H1 (cell line): ENCODE results near the gene CABCOCO1. TPM values are rescaled to one million over a fixed set of nuclear protein-coding genes. Genes with fewer than 3 reads are reported as not detected.

Experiments used
- CTCF ChIA-PET: fragments of 300-600 bp; sonication (Branson Sonifier 250); formaldehyde crosslinking; loops from one replicate; lab custom pipeline; 2021; ENCODE audit not compliant: partially characterized antibody; lab: Charles Lee
- POLR2A ChIA-PET: fragments of 300-600 bp; sonication (Branson Sonifier 250); formaldehyde crosslinking; loops from one replicate; lab custom pipeline; 2021; ENCODE audit warnings: inconsistent platforms; ENCODE audit not compliant: partially characterized antibody; lab: Charles Lee
- DNase-seq, 2 experiments: peaks; one replicate each; pipeline versions ENCODE4 v3.0.0 to v3.0.0-alpha.2; 2010 to 2022; ENCODE audit warnings: low spot score in 2 of 2, low read depth in 1 of 2, mixed read lengths in 1 of 2
- FAIRE-seq: peaks from 2 replicates; lab custom pipeline; 2011; peaks lifted over from hg19 to GRCh38; lab: Jason Lieb, UNC
- H2AFZ ChIP-seq: 2 replicates; pipeline ENCODE4 v1.8.1; 2012; ENCODE audit warnings: low read length, inconsistent platforms
- H2AK5ac ChIP-seq: 2 replicates; pipeline ENCODE4 v1.6.1; 2013; ENCODE audit warnings: low read depth, low read length
- H2BK120ac ChIP-seq: replicated peaks from 2 replicates; pipeline ENCODE3; 2013; ENCODE audit warnings: low read depth, low read length, inconsistent platforms
- H2BK12ac ChIP-seq: 2 replicates; pipeline ENCODE4 v1.6.1; 2013; ENCODE audit warnings: low read depth, low read length
- H2BK15ac ChIP-seq: 2 replicates; pipeline ENCODE4 v1.6.1; 2013; ENCODE audit warnings: low read length
- H2BK20ac ChIP-seq: 2 replicates; pipeline ENCODE4 v1.6.1; 2013; ENCODE audit warnings: low read length
- H2BK5ac ChIP-seq: 2 replicates; pipeline ENCODE4 v1.6.1; 2013; ENCODE audit warnings: low read depth, low read length
- H3K14ac ChIP-seq: 2 replicates; pipeline ENCODE4 v1.6.1; 2013; ENCODE audit warnings: inconsistent platforms; ENCODE audit not compliant: insufficient read length
- H3K18ac ChIP-seq: 2 replicates; pipeline ENCODE4 v1.6.1; 2013; ENCODE audit warnings: low read length; ENCODE audit errors: extremely low read depth
- H3K23ac ChIP-seq: 2 replicates; pipeline ENCODE4 v1.6.1; 2013; ENCODE audit warnings: inconsistent platforms; ENCODE audit not compliant: insufficient read length
- H3K23me2 ChIP-seq: 2 replicates; pipeline ENCODE4 v1.6.1; 2013; ENCODE audit warnings: low read depth, low read length
- H3K27ac ChIP-seq: 2 replicates; pipeline ENCODE4 v1.6.1; 2011; ENCODE audit warnings: low read depth, low read length, inconsistent platforms
- H3K27me3 ChIP-seq, 4 experiments: replicated peaks in 1 of 4; 1 replicate in 1 of 4; 2 replicates in 3 of 4; pipeline versions ENCODE4 v1.6.1 to v1.8.1; 2011 to 2013; ENCODE audit warnings: low read length in 3 of 4, mild to moderate bottlenecking in 3 of 4, inconsistent platforms in 2 of 4, mixed read lengths in 2 of 4, moderate library complexity in 1 of 4; ENCODE audit not compliant: control insufficient read depth in 3 of 4, insufficient read depth in 3 of 4; ENCODE audit errors: extremely low read depth in 1 of 4
- H3K36me3 ChIP-seq, 4 experiments: 2 replicates each; pipeline versions ENCODE4 v1.6.1 to v1.8.1; 2011 to 2013; ENCODE audit warnings: mild to moderate bottlenecking in 4 of 4, low read length in 3 of 4, moderate library complexity in 2 of 4, control low read depth in 1 of 4, inconsistent platforms in 1 of 4; ENCODE audit not compliant: insufficient read depth in 4 of 4, control insufficient read depth in 2 of 4
- H3K4ac ChIP-seq: replicated peaks from 2 replicates; pipeline ENCODE3; 2013; ENCODE audit warnings: low read length, low read depth, mixed read lengths, inconsistent platforms; ENCODE audit not compliant: insufficient read length
- H3K4me1 ChIP-seq, 4 experiments: replicated peaks in 1 of 4; 1 replicate in 1 of 4; 2 replicates in 3 of 4; pipeline versions ENCODE4 v1.6.1 to v1.8.1; 2011 to 2013; ENCODE audit warnings: low read length in 3 of 4, inconsistent platforms in 2 of 4, mixed read lengths in 1 of 4; ENCODE audit not compliant: insufficient read depth in 4 of 4, control insufficient read depth in 3 of 4
- H3K4me2 ChIP-seq, 2 experiments: 2 replicates each; pipeline versions ENCODE4 v1.6.1 to v1.8.1; 2011 to 2013; ENCODE audit warnings: low read depth in 2 of 2, low read length in 2 of 2, control low read depth in 1 of 2, inconsistent platforms in 1 of 2, mild to moderate bottlenecking in 1 of 2; ENCODE audit not compliant: insufficient read depth in 1 of 2
- H3K4me3 ChIP-seq, 4 experiments: fragments of 200-600, 300-600 bp in 1 of 4; sonication (generic), shearing (Covaris generic), sonication (Bioruptor Twin) in 1 of 4; 2 replicates each; pipeline versions ENCODE4 v1.5.1 to v1.8.1; 2011 to 2016; ENCODE audit warnings: low read length in 4 of 4, low read depth in 3 of 4, control low read depth in 2 of 4, inconsistent platforms in 2 of 4, mild to moderate bottlenecking in 2 of 4, mixed read lengths in 1 of 4, moderate library complexity in 1 of 4; ENCODE audit not compliant: insufficient read depth in 2 of 4; ENCODE audit errors: extremely low read depth in 1 of 4
- H3K56ac ChIP-seq: replicated peaks from 2 replicates; pipeline ENCODE3; 2013; ENCODE audit warnings: low read depth, mild to moderate bottlenecking, mixed read lengths, low read length, inconsistent platforms; ENCODE audit not compliant: insufficient read length
- H3K79me1 ChIP-seq: 2 replicates; pipeline ENCODE4 v1.6.1; 2013; ENCODE audit warnings: low read depth, low read length, control low read depth
- H3K79me2 ChIP-seq, 2 experiments: 2 replicates each; pipeline versions ENCODE4 v1.6.1 to v1.8.1; 2012 to 2013; ENCODE audit warnings: low read length in 2 of 2, mild to moderate bottlenecking in 2 of 2, inconsistent platforms in 1 of 2; ENCODE audit not compliant: insufficient read depth in 2 of 2, control insufficient read depth in 1 of 2
- H3K9ac ChIP-seq, 4 experiments: replicated peaks in 1 of 4; 1 replicate in 1 of 4; 2 replicates in 3 of 4; pipeline versions ENCODE4 v1.6.1 to v1.8.1; 2011 to 2013; ENCODE audit warnings: low read depth in 3 of 4, low read length in 3 of 4, control low read depth in 2 of 4, mild to moderate bottlenecking in 2 of 4, moderate library complexity in 2 of 4, inconsistent platforms in 1 of 4; ENCODE audit errors: extremely low read depth in 1 of 4
- H3K9me3 ChIP-seq, 2 experiments: 2 replicates each; pipeline versions ENCODE4 v1.6.1 to v1.8.1; 2012 to 2013; ENCODE audit warnings: mild to moderate bottlenecking in 2 of 2, moderate library complexity in 2 of 2, control low read depth in 1 of 2, inconsistent platforms in 1 of 2, low read depth in 1 of 2, low read length in 1 of 2, mixed read lengths in 1 of 2; ENCODE audit not compliant: insufficient read depth in 2 of 2
- H4K20me1 ChIP-seq, 2 experiments: replicated peaks in 1 of 2; 2 replicates each; pipeline versions ENCODE3 to v1.8.1; 2011 to 2013; ENCODE audit warnings: inconsistent platforms in 2 of 2, low read length in 2 of 2, mild to moderate bottlenecking in 1 of 2; ENCODE audit not compliant: insufficient read depth in 2 of 2, control insufficient read depth in 1 of 2
- H4K5ac ChIP-seq: 2 replicates; pipeline ENCODE4 v1.6.1; 2013; ENCODE audit warnings: low read length, low read depth, mixed read lengths, inconsistent platforms; ENCODE audit not compliant: insufficient read length
- H4K8ac ChIP-seq: 2 replicates; pipeline ENCODE4 v1.8.0; 2013; ENCODE audit warnings: mild to moderate bottlenecking, moderate library complexity, low read length, inconsistent platforms; ENCODE audit not compliant: insufficient read depth; ENCODE audit errors: extremely low read depth
- H4K91ac ChIP-seq: replicated peaks from 2 replicates; pipeline ENCODE3; 2013; ENCODE audit warnings: low read length, mixed read lengths, inconsistent platforms; ENCODE audit not compliant: insufficient read length
- BCL11A ChIP-seq, 2 experiments: IDR thresholded peaks; one replicate each; pipeline ENCODE4 v1.6.1; 2011; ENCODE audit warnings: low read depth in 2 of 2, low read length in 2 of 2, mild to moderate bottlenecking in 2 of 2
- BRCA1 ChIP-seq: IDR thresholded peaks from 2 replicates; pipeline ENCODE4 v1.6.1; 2012; ENCODE audit warnings: low read depth, low read length, improper control_type of control experiment
- CBX5 ChIP-seq: fragments of 300-800, 300-1000 bp; sonication (generic); IDR thresholded peaks from 2 replicates; pipeline ENCODE4 v1.7.1; 2016; ENCODE audit warnings: antibody characterized with exemption, low read length, low read depth
- RAD21 ChIP-seq, 2 experiments: IDR thresholded peaks in 1 of 2; conservative IDR thresholded peaks in 1 of 2; 2 replicates each; pipeline ENCODE4 v1.6.1; 2011; ENCODE audit warnings: low read depth in 2 of 2, low read length in 2 of 2, improper control_type of control experiment in 1 of 2, inconsistent platforms in 1 of 2, mild to moderate bottlenecking in 1 of 2, moderate library complexity in 1 of 2
- WGBS, 2 experiments: shearing (Covaris generic) in 1 of 2; methylation state at CpG; one replicate each; pipeline versions ENCODE4 v1.1.6 to v1.1.7; 2013 to 2015; ENCODE audit warnings: low lambda C conversion rate in 2 of 2, mixed read lengths in 2 of 2, inconsistent platforms in 1 of 2, low coverage in 1 of 2, missing lambda C conversion rate in 1 of 2; ENCODE audit not compliant: insufficient replicate concordance in 2 of 2, insufficient coverage in 1 of 2, insufficient read length in 1 of 2; ENCODE audit errors: extremely low coverage in 1 of 2, missing lambda C conversion rate in 1 of 2; 5-methylcytosine and 5-hydroxymethylcytosine counted together
- polyA plus RNA-seq, 7 experiments: library from polyadenylated mRNA; depleted of rRNA in 3 of 7; stranded (reverse) in 5 of 7; unstranded in 2 of 7; fragments of >200 nt in 5 of 7; fragments of 200-250 nt in 2 of 7; gene quantifications; 1 replicate in 5 of 7; 2 replicates in 1 of 7; 4 replicates in 1 of 7; pipeline versions ENCODE4 v1.2.1 to v1.2.3, GENCODE V29; 2011 to 2013; ENCODE audit warnings: missing spikeins in 2 of 7, mixed read lengths in 2 of 7
- total RNA-seq: library from RNA; stranded (reverse); fragmentation: NEBNext Ultra II Directional; extraction: Animal tissue kit (Norgen Biotek cat#: 25700); gene quantifications from 2 replicates; pipeline ENCODE4 v1.2.1, GENCODE V29; 2021
- TF ChIP-seq, protein P1 (sequence below), 3 experiments: IDR thresholded peaks; 1 replicate in 2 of 3; 2 replicates in 1 of 3; pipeline versions ENCODE4 v1.5.1 to v1.6.1; 2011; ENCODE audit warnings: low read length in 3 of 3, mild to moderate bottlenecking in 3 of 3, inconsistent platforms in 2 of 3, low read depth in 1 of 3, moderate library complexity in 1 of 3; ENCODE audit not compliant: insufficient read depth in 1 of 3; ENCODE audit errors: control extremely low read depth in 1 of 3

The CABCOCO1 gene
- total and polyA plus RNA-seq, 2 of the 8 experiments (the other 6 are each of a cell fraction or from before 2014, with no cell fraction given) = not detected

DNA sequence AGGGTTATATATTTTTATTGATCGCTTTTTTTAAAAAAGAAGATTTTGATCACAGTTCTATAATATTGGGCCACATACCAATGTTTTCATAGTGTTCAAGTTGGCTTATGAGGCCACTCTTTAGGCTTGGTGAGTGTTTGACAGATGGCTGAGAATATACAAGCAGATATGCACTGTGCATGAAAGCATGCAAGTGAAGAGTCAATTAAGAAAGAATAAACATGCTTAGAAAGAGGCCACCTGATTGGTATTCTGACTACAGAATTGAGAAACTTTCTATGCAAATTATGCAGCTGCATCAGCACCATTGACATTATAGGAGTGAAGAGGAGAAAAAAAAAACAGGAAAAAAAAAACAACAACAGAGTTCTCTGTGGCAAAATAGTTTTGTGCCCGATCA is 39.9 kb downstream of the CABCOCO1 start:
- Histone ChIP-seq H3K4me3 (no peak overlapping the region), H2BK120ac (no peak overlapping the region), H3K4me2 (no peak overlapping the region), H3K23ac (no peak overlapping the region), H3K4me1 (no peaks in the 10 kb centered on the region), H3K9me3 (no peaks in the 10 kb centered on the region), H3K56ac (no peak overlapping the region), H4K91ac (no peak overlapping the region), H3K79me1 (no peaks in the 10 kb centered on the region), H2AFZ (no peak overlapping the region), H4K8ac (no peak overlapping the region), H3K18ac (no peak overlapping the region), H3K36me3 (no peaks in the 10 kb centered on the region), H3K79me2 (no peaks in the 10 kb centered on the region), H4K5ac (no peak overlapping the region), H2AK5ac (no peak overlapping the region), H2BK12ac (no peak overlapping the region), H3K9ac (no peak overlapping the region), H2BK5ac (no peak overlapping the region), H3K23me2 (no peaks in the 10 kb centered on the region), H3K27ac (no peak overlapping the region), H4K20me1 (no peaks in the 10 kb centered on the region), H3K14ac (no peak overlapping the region), H2BK15ac (no peak overlapping the region), H3K27me3 (no peaks in the 10 kb centered on the region), H3K4ac (no peak overlapping the region), H2BK20ac (no peak overlapping the region)
- ChIA-PET POLR2A (no interaction called here), CTCF (no interaction called here)
- WGBS, 2 experiments = 92% methylated on average over 2 of the region's 2 CpGs; no CpG with 5 or more reads in 1 of the 2 experiments
- no peak for FAIRE-seq
- DNase-seq = no peak
- TF ChIP-seq RAD21 (IDR thresholded peaks at IDR 0.05 in 1 of 2, conservative IDR thresholded peaks at IDR 0.05 in 1 of 2; ENCODE audit: low read depth in 2 of 2, low read length in 2 of 2) (no peak), BRCA1 (no peak), BCL11A (IDR thresholded peaks at IDR 0.05; ENCODE audit: low read depth in 2 of 2, low read length in 2 of 2) (no peak), CBX5 (no peak)
- TF ChIP-seq, protein P1, sequence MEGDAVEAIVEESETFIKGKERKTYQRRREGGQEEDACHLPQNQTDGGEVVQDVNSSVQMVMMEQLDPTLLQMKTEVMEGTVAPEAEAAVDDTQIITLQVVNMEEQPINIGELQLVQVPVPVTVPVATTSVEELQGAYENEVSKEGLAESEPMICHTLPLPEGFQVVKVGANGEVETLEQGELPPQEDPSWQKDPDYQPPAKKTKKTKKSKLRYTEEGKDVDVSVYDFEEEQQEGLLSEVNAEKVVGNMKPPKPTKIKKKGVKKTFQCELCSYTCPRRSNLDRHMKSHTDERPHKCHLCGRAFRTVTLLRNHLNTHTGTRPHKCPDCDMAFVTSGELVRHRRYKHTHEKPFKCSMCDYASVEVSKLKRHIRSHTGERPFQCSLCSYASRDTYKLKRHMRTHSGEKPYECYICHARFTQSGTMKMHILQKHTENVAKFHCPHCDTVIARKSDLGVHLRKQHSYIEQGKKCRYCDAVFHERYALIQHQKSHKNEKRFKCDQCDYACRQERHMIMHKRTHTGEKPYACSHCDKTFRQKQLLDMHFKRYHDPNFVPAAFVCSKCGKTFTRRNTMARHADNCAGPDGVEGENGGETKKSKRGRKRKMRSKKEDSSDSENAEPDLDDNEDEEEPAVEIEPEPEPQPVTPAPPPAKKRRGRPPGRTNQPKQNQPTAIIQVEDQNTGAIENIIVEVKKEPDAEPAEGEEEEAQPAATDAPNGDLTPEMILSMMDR (IDR thresholded peaks at IDR 0.05; ENCODE audit: control extremely low read depth in 1 of 3, insufficient read depth in 1 of 3, low read depth in 1 of 3, low read length in 3 of 3) = no peak
